SK-N-SH (cell line): Measurements from ENCODE around the gene NUMA1. TPM values are rescaled to one million over a fixed set of nuclear protein-coding genes. Genes with fewer than 3 reads are reported as not detected.

Experiments
- CTCF ChIA-PET: fragments of 300-600, 350-600 bp; formaldehyde crosslinking; extraction: SDS; loops from one replicate; lab custom pipeline; 2021; lab: Yijun Ruan, JAX
- POLR2A ChIA-PET: fragments of 350-600 bp; sonication (Branson Sonifier 250); formaldehyde crosslinking; extraction: SDS; loops from one replicate; lab custom pipeline; 2020; ENCODE audit warnings: antibody characterized with exemption, inconsistent platforms; lab: Yijun Ruan, JAX
- DNase-seq: peaks from one replicate; pipeline ENCODE4 v3.0.0; 2012
- H2AFZ ChIP-seq: fragments of 200-600 bp; sonication (generic); 2 replicates; pipeline ENCODE4 v1.8.1; 2016; ENCODE audit warnings: antibody characterized with exemption, mild to moderate bottlenecking, low read depth
- H3F3A ChIP-seq: fragments of 200-600 bp; sonication (generic); replicated peaks from 2 replicates; pipeline ENCODE3; 2016; ENCODE audit warnings: antibody characterized with exemption, mild to moderate bottlenecking; ENCODE audit not compliant: insufficient read depth
- H3K27ac ChIP-seq, 2 experiments: fragments of 200-500 bp in 1 of 2; fragments of 200-600 bp in 1 of 2; sonication (Bioruptor generic) in 1 of 2; sonication (generic), shearing (Covaris generic) in 1 of 2; 2 replicates each; pipeline versions ENCODE4 v1.5.1 to v1.6.1; 2014 to 2016; ENCODE audit warnings: low read depth in 2 of 2, inconsistent platforms in 1 of 2, low read length in 1 of 2, mild to moderate bottlenecking in 1 of 2, mixed read lengths in 1 of 2
- H3K27me3 ChIP-seq: fragments of 200-600 bp; sonication (generic), shearing (Covaris generic); 2 replicates; pipeline ENCODE4 v1.6.1; 2016; ENCODE audit warnings: mixed run types; ENCODE audit not compliant: insufficient read depth
- H3K36me3 ChIP-seq, 2 experiments: fragments of 200-500 bp in 1 of 2; fragments of 200-600 bp in 1 of 2; sonication (Bioruptor generic) in 1 of 2; sonication (generic) in 1 of 2; replicated peaks in 1 of 2; 2 replicates each; pipeline versions ENCODE3 to v1.5.1; 2014 to 2016; ENCODE audit warnings: low read length in 1 of 2, mild to moderate bottlenecking in 1 of 2; ENCODE audit not compliant: insufficient read depth in 2 of 2, control insufficient read depth in 1 of 2
- H3K4me1 ChIP-seq, 2 experiments: fragments of 200-500 bp in 1 of 2; fragments of 200-600 bp in 1 of 2; sonication (Bioruptor generic) in 1 of 2; sonication (generic), shearing (Covaris generic) in 1 of 2; 2 replicates each; pipeline versions ENCODE4 v1.5.1 to v1.6.1; 2014 to 2016; ENCODE audit warnings: low read depth in 1 of 2, low read length in 1 of 2, mixed run types in 1 of 2; ENCODE audit not compliant: insufficient read depth in 2 of 2, control insufficient read depth in 1 of 2
- H3K4me2 ChIP-seq: fragments of 200-600 bp; sonication (generic), shearing (Covaris generic); 2 replicates; pipeline ENCODE4 v1.6.1; 2017; ENCODE audit warnings: mixed run types
- H3K4me3 ChIP-seq, 2 experiments: fragments of 200-500 bp in 1 of 2; fragments of 200-600 bp in 1 of 2; sonication (Bioruptor generic) in 1 of 2; sonication (generic), shearing (Covaris generic) in 1 of 2; 2 replicates each; pipeline versions ENCODE4 v1.5.1 to v1.8.1; 2014 to 2016; ENCODE audit warnings: low read depth in 2 of 2, inconsistent platforms in 1 of 2, low read length in 1 of 2, mild to moderate bottlenecking in 1 of 2, mixed read lengths in 1 of 2, moderate library complexity in 1 of 2
- H3K79me2 ChIP-seq: fragments of 200-600 bp; sonication (generic); 2 replicates; pipeline ENCODE4 v1.8.1; 2017; ENCODE audit warnings: mild to moderate bottlenecking; ENCODE audit not compliant: insufficient read depth
- H3K9ac ChIP-seq: fragments of 200-600 bp; sonication (generic); 2 replicates; pipeline ENCODE4 v1.6.1; 2017; ENCODE audit warnings: mixed run types
- H3K9me2 ChIP-seq: fragments of 200-600 bp; sonication (generic); 2 replicates; pipeline ENCODE4 v1.6.1; 2017; ENCODE audit warnings: mixed run types
- H3K9me3 ChIP-seq: fragments of 200-600 bp; sonication (generic); 2 replicates; pipeline ENCODE4 v1.6.1; 2017; ENCODE audit warnings: mixed run types, mild to moderate bottlenecking, moderate library complexity
- H4K20me1 ChIP-seq: fragments of 200-600 bp; sonication (generic); 2 replicates; pipeline ENCODE4 v1.6.1; 2017; ENCODE audit warnings: mild to moderate bottlenecking, mixed run types; ENCODE audit not compliant: insufficient read depth
- EP300 ChIP-seq, 2 experiments: IDR thresholded peaks; 2 replicates each; pipeline versions ENCODE4 v1.4.0 to v1.6.1; 2012; ENCODE audit warnings: borderline replicate concordance in 1 of 2, low read depth in 1 of 2, low read length in 1 of 2
- EZH2phosphoT487 ChIP-seq: fragments of 200-600 bp; sonication (generic); IDR thresholded peaks from 2 replicates; pipeline ENCODE4 v1.6.1; 2017; ENCODE audit warnings: low read depth, mixed run types, mild to moderate bottlenecking, antibody characterized with exemption, moderate library complexity, borderline replicate concordance
- MEF2A ChIP-seq: IDR thresholded peaks from 2 replicates; pipeline ENCODE4 v1.4.0; 2012; ENCODE audit warnings: low read depth, borderline replicate concordance
- NFIC ChIP-seq: IDR thresholded peaks from 2 replicates; pipeline ENCODE4 v1.4.0; 2012; ENCODE audit warnings: borderline replicate concordance
- RAD21 ChIP-seq: IDR thresholded peaks from 2 replicates; pipeline ENCODE4 v1.6.1; 2012; ENCODE audit warnings: mild to moderate bottlenecking, low read length
- RCOR1 ChIP-seq: fragments of 150-350 bp; IDR thresholded peaks from 2 replicates; pipeline ENCODE4 v1.6.1; 2017; ENCODE audit warnings: antibody characterized with exemption, low read length
- WGBS: methylation state at CpG from one replicate; pipeline ENCODE4 v1.1.6; 2017; ENCODE audit warnings: low lambda C conversion rate; 5-methylcytosine and 5-hydroxymethylcytosine counted together
- polyA plus RNA-seq, 3 experiments: library from polyadenylated mRNA; depleted of rRNA; stranded (reverse); fragments of >200 nt; gene quantifications; 2 replicates each; pipeline ENCODE4 v1.2.3, GENCODE V29; 2012
- TF ChIP-seq, protein P1 (sequence below): IDR thresholded peaks from 2 replicates; pipeline ENCODE4 v1.4.0; 2012; ENCODE audit warnings: low read depth, borderline replicate concordance
- TF ChIP-seq, protein P2 (sequence below): IDR thresholded peaks from 2 replicates; pipeline ENCODE4 v1.6.1; 2012; ENCODE audit warnings: mild to moderate bottlenecking, low read depth, low read length, moderate library complexity
- TF ChIP-seq, protein P3 (sequence below): fragments of 150-350 bp; IDR thresholded peaks from 2 replicates; pipeline ENCODE4 v1.6.1; 2016; ENCODE audit warnings: mild to moderate bottlenecking, low read depth, low read length

The NUMA1 gene
- polyA plus RNA-seq, 1 of the 3 experiments (the other 2 are of a cell fraction): 111 TPM

DNA sequence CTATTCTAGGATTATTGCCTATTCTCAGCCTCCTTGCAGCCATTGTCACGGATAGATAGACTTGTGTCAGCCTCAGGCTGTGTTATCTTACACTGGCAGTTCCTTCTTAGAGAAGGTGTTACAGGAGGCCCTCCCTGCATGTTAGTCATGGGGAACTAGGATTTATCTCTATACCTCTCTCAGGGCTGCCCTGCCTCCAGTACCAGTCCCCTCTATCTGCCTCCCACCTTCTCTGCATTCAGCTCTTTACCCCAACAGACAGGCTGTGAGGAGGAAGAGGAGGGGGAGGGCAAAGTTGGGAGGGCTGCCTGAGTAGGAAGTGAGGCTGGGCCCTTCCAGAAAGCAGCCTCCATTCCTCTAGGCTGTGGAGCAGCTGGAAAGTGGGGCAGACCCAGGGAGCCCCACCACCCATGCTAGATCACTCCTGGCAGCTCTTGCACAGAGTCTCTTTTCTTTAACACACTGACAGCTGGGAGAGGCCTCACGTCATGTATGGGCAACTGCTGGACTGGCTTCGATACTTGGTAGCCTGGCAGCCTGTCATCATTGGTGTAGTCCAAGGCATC is 84.5 kb downstream of the NUMA1 start:
- peaks cover under 1 to 28% of the 10 kb centered on the region in 2 experiments for H3K36me3 ChIP-seq
- no peaks in the 10 kb centered on the region for H3K79me2 ChIP-seq
- H3K4me1 ChIP-seq: peaks cover 0 to 10% of the 10 kb centered on the region in 2 experiments; a peak in 1 of 4 replicates
- H3K9me2 ChIP-seq: no peaks in the 10 kb centered on the region
- no peak overlapping the region for H3K4me3 ChIP-seq
- TF ChIP-seq EP300 (IDR thresholded peaks at IDR 0.05; ENCODE audit: borderline replicate concordance in 1 of 2, low read depth in 1 of 2, low read length in 1 of 2) (no peak), EZH2phosphoT487 (no peak), RAD21 (no peak), RCOR1 (no peak), MEF2A (no peak), NFIC (no peak)
- TF ChIP-seq, protein P1, sequence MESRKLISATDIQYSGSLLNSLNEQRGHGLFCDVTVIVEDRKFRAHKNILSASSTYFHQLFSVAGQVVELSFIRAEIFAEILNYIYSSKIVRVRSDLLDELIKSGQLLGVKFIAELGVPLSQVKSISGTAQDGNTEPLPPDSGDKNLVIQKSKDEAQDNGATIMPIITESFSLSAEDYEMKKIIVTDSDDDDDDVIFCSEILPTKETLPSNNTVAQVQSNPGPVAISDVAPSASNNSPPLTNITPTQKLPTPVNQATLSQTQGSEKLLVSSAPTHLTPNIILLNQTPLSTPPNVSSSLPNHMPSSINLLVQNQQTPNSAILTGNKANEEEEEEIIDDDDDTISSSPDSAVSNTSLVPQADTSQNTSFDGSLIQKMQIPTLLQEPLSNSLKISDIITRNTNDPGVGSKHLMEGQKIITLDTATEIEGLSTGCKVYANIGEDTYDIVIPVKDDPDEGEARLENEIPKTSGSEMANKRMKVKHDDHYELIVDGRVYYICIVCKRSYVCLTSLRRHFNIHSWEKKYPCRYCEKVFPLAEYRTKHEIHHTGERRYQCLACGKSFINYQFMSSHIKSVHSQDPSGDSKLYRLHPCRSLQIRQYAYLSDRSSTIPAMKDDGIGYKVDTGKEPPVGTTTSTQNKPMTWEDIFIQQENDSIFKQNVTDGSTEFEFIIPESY: no peak
- TF ChIP-seq, protein P2, sequence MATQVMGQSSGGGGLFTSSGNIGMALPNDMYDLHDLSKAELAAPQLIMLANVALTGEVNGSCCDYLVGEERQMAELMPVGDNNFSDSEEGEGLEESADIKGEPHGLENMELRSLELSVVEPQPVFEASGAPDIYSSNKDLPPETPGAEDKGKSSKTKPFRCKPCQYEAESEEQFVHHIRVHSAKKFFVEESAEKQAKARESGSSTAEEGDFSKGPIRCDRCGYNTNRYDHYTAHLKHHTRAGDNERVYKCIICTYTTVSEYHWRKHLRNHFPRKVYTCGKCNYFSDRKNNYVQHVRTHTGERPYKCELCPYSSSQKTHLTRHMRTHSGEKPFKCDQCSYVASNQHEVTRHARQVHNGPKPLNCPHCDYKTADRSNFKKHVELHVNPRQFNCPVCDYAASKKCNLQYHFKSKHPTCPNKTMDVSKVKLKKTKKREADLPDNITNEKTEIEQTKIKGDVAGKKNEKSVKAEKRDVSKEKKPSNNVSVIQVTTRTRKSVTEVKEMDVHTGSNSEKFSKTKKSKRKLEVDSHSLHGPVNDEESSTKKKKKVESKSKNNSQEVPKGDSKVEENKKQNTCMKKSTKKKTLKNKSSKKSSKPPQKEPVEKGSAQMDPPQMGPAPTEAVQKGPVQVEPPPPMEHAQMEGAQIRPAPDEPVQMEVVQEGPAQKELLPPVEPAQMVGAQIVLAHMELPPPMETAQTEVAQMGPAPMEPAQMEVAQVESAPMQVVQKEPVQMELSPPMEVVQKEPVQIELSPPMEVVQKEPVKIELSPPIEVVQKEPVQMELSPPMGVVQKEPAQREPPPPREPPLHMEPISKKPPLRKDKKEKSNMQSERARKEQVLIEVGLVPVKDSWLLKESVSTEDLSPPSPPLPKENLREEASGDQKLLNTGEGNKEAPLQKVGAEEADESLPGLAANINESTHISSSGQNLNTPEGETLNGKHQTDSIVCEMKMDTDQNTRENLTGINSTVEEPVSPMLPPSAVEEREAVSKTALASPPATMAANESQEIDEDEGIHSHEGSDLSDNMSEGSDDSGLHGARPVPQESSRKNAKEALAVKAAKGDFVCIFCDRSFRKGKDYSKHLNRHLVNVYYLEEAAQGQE: no peak
- TF ChIP-seq, protein P3, sequence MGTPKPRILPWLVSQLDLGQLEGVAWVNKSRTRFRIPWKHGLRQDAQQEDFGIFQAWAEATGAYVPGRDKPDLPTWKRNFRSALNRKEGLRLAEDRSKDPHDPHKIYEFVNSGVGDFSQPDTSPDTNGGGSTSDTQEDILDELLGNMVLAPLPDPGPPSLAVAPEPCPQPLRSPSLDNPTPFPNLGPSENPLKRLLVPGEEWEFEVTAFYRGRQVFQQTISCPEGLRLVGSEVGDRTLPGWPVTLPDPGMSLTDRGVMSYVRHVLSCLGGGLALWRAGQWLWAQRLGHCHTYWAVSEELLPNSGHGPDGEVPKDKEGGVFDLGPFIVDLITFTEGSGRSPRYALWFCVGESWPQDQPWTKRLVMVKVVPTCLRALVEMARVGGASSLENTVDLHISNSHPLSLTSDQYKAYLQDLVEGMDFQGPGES: no peak
- H2AFZ ChIP-seq: no peak overlapping the region
- WGBS: 86% methylated on average over 3 of the region's 3 CpGs
- no peaks in the 10 kb centered on the region for H4K20me1 ChIP-seq
- no peak overlapping the region for H3K9ac ChIP-seq
- no peak overlapping the region; a peak in 1 of 4 replicates for H3K27ac ChIP-seq
- no peaks in the 10 kb centered on the region for H3F3A ChIP-seq
- DNase-seq: no peak
- no peaks in the 10 kb centered on the region for H3K9me3 ChIP-seq
- CTCF ChIA-PET: interaction anchor here (0.7 to 1.7 kb wide), 3 partner anchors 8 to 227 kb away, joined by 3 to 6 read pairs (median 5); no protein-coding TSS in a partner anchor
- H3K4me2 ChIP-seq: no peak overlapping the region
- H3K27me3 ChIP-seq: no peaks in the 10 kb centered on the region
- POLR2A ChIA-PET: interaction anchor here (0.6 kb wide), 1 partner anchor 12 kb away, joined by 3 read pairs; no protein-coding TSS in a partner anchor
